Fibroblast of skin of back (primary cell): ENCODE results near the gene KANSL1.
A peak's percentile ranks its signal among the peaks of the same experiment; 100 is the strongest.

Source experiments
- DNase-seq: peaks from one replicate; pipeline ENCODE4 v3.0.0-alpha.2; 2013

KANSL1 gene

GRCh38 chr17:46167826-46168569 lies 25.2 kb downstream of the KANSL1 start:
- DNase-seq: peak; percentile 87

GRCh38 chr17:46167267-46167666 lies 26.0 kb downstream of the KANSL1 start:
- DNase-seq: no peak

- no peak for DNase-seq
These were observed 26.5 kb downstream of the KANSL1 start for GRCh38 chr17:46166692-46167249.

- DNase-seq: no peak
These were observed 29.2 kb downstream of the KANSL1 start for GRCh38 chr17:46163929-46164594.

GRCh38 chr17:46163316-46163715 lies 29.9 kb downstream of the KANSL1 start:
- no peak for DNase-seq

- DNase-seq: no peak
These were observed 30.4 kb downstream of the KANSL1 start for GRCh38 chr17:46162866-46163265.

GRCh38 chr17:46160169-46160568 lies 33.1 kb downstream of the KANSL1 start:
- no peak for DNase-seq

- DNase-seq: peak; percentile 34
These were observed 33.5 kb downstream of the KANSL1 start for GRCh38 chr17:46159686-46160085.

- DNase-seq: no peak
These were observed 34.6 kb downstream of the KANSL1 start for GRCh38 chr17:46158323-46159296.

- peak; percentile 82 for DNase-seq
These were observed 35.7 kb downstream of the KANSL1 start for GRCh38 chr17:46157443-46158062.

- peak; percentile 64 for DNase-seq
These were observed 38.9 kb downstream of the KANSL1 start for GRCh38 chr17:46154151-46154816.

GRCh38 chr17:46152423-46152822 lies 40.8 kb downstream of the KANSL1 start:
- no peak for DNase-seq

GRCh38 chr17:46151762-46152161 lies 41.5 kb downstream of the KANSL1 start:
- DNase-seq: no peak

- DNase-seq: no peak
These were observed 42.8 kb downstream of the KANSL1 start for GRCh38 chr17:46150216-46150963.

- DNase-seq: no peak
These were observed 45.0 kb downstream of the KANSL1 start for GRCh38 chr17:46148247-46148646.

- no peak for DNase-seq
These were observed 45.9 kb downstream of the KANSL1 start for GRCh38 chr17:46147296-46147695.

- DNase-seq: no peak
These were observed 49.0 kb downstream of the KANSL1 start for GRCh38 chr17:46144246-46144645.

GRCh38 chr17:46143827-46144236 lies 49.4 kb downstream of the KANSL1 start:
- DNase-seq: no peak

GRCh38 chr17:46141645-46142044 lies 51.6 kb downstream of the KANSL1 start:
- no peak for DNase-seq

GRCh38 chr17:46140645-46141197 lies 52.5 kb downstream of the KANSL1 start:
- DNase-seq: no peak
